ENCODE measurements around the gene HMGB3. TPM values are rescaled to one million over a fixed set of nuclear protein-coding genes. Genes with fewer than 3 reads are reported as not detected.
"Not testable (repeated sequence)": the region's sequence is repeated elsewhere in the genome, so short reads cannot be mapped to it uniquely, and the experiment has no call there.

HMGB3 gene
- 33.9 and 39.8 TPM in 2 replicates for total RNA-seq (2014; rRNA removed)
- polyA plus RNA-seq (2012), result 61.8 TPM

GRCh38 chrX:150982788-150983520, at the start of gene HMGB3:
Gene HMGB3, plus strand, starts transcription at chrX:150983335. Its CDS starts 2,265 bp downstream, at chrX:150985600.
- peak; percentile 89 for DNase-seq (ENCODE audit: low read depth)

GRCh38 chrX:150933945-150934350, 49.2 kb upstream of the HMGB3 start:
- DNase-seq (ENCODE audit: low read depth), result no peak

- DNase-seq (ENCODE audit: low read depth), result no peak
Observed at GRCh38 chrX:150934453-150934852, 48.7 kb upstream of the HMGB3 start.

GRCh38 chrX:150935467-150935866, 47.7 kb upstream of the HMGB3 start:
- peak; percentile 13 for DNase-seq (ENCODE audit: low read depth)

GRCh38 chrX:150936556-150936955, 46.6 kb upstream of the HMGB3 start:
- DNase-seq (ENCODE audit: low read depth), result no peak

- no peak for DNase-seq (ENCODE audit: low read depth)
Observed at GRCh38 chrX:150940844-150941495, 42.2 kb upstream of the HMGB3 start.

- no peak for DNase-seq (ENCODE audit: low read depth)
Observed at GRCh38 chrX:150941580-150941979, 41.6 kb upstream of the HMGB3 start.

GRCh38 chrX:150942942-150943594, 40.1 kb upstream of the HMGB3 start:
- DNase-seq (ENCODE audit: low read depth), result no peak

GRCh38 chrX:150944233-150944632, 38.9 kb upstream of the HMGB3 start:
- no peak for DNase-seq (ENCODE audit: low read depth)

GRCh38 chrX:150954951-150955350, 28.2 kb upstream of the HMGB3 start:
- DNase-seq (ENCODE audit: low read depth), result no peak

GRCh38 chrX:150955590-150955989, 27.5 kb upstream of the HMGB3 start:
- DNase-seq (ENCODE audit: low read depth), result no peak

GRCh38 chrX:150958177-150958576, 25.0 kb upstream of the HMGB3 start:
- no peak for DNase-seq (ENCODE audit: low read depth)

- no peak for DNase-seq (ENCODE audit: low read depth)
Observed at GRCh38 chrX:150959557-150959956, 23.6 kb upstream of the HMGB3 start.

GRCh38 chrX:150961631-150962030, 21.5 kb upstream of the HMGB3 start:
- DNase-seq (ENCODE audit: low read depth), result no peak

- DNase-seq (ENCODE audit: low read depth), result not testable (repeated sequence)
Observed at GRCh38 chrX:150964416-150964815, 18.7 kb upstream of the HMGB3 start.

- DNase-seq (ENCODE audit: low read depth), result no peak
Observed at GRCh38 chrX:150966235-150966634, 16.9 kb upstream of the HMGB3 start.

GRCh38 chrX:150966742-150967141, 16.4 kb upstream of the HMGB3 start:
- DNase-seq (ENCODE audit: low read depth), result no peak

- DNase-seq (ENCODE audit: low read depth), result no peak
Observed at GRCh38 chrX:150967786-150968185, 15.3 kb upstream of the HMGB3 start.

- DNase-seq (ENCODE audit: low read depth), result no peak
Observed at GRCh38 chrX:150968862-150969720, 14.0 kb upstream of the HMGB3 start.

- DNase-seq (ENCODE audit: low read depth), result no peak
Observed at GRCh38 chrX:150972450-150972849, 10.7 kb upstream of the HMGB3 start.

GRCh38 chrX:150975655-150976390, 7.3 kb upstream of the HMGB3 start:
- DNase-seq (ENCODE audit: low read depth), result no peak

All from LHCN-M2 (cell line).